Epidermal melanocyte (primary cell): ENCODE data around the gene LLGL2.

Experiments used
- DNase-seq: peaks from one replicate; pipeline ENCODE4 v3.0.0; 2011; ENCODE audit warnings: low spot score; ENCODE audit not compliant: insufficient read length

The LLGL2 gene

GRCh38 chr17:75492555-75493168 is 32.8 kb upstream of the LLGL2 start:
- no peak for DNase-seq

DNA sequence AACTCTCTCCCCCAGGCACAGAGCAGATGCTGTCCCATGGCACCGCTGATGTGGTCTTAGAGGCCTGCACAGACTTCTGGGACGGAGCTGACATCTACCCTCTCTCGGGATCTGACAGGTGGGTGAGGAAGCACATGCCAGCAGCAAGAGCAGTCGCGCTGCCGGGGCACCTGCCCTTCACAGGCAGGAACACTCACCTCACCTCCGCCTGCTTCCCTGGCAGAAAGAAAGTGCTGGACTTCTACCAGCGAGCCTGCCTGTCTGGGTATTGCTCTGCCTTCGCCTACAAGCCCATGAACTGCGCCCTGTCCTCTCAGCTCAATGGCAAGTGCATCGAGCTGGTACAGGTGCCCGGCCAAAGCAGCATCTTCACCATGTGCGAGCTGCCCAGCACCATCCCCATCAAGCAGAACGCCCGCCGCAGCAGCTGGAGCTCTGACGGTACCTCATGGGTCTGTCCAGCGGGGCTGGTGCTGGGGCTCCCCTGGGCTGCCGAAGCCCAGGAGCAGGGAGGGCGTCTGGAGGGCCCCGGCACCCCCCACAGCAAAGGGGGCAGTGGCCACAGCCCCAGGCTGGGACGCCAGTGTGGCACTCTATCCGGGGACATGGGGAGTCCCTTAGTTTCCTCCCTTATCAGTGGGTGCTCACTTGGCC is 31.9 kb upstream of the LLGL2 start:
- DNase-seq, result no peak

GRCh38 chr17:75494326-75494877 is 31.1 kb upstream of the LLGL2 start:
- DNase-seq, result no peak

- DNase-seq, result no peak
These were observed 29.5 kb upstream of the LLGL2 start for GRCh38 chr17:75496005-75496404.

GRCh38 chr17:75498039-75498725 is 27.3 kb upstream of the LLGL2 start:
- no peak for DNase-seq

DNA sequence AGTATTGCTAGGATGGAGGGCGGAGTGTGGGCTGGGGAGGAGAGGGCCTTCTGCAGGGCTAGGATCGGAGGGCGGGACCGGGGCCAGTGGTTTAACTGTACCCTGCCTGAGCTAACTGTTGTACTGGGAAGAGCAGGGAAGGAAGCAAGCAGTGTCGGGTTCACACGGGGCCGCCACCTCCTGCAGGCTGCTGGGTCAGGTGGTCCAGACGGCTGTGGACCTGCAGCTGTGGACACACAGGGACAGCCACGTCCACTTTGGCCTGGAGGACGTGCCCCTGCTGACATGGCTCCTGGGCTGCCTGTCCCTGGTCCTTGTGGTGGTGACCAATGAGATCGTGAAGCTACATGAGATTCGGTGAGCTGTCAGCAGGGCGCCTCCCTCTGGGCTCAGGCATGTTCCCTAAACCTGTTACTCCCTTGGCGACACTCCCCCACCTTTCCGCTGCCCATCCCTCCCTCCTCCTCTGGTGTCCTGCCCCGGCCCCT is 26.7 kb upstream of the LLGL2 start:
- no peak for DNase-seq

- DNase-seq, result no peak
These were observed 26.0 kb upstream of the LLGL2 start for GRCh38 chr17:75499313-75500022.

GRCh38 chr17:75500419-75501216 is 24.9 kb upstream of the LLGL2 start:
- no peak for DNase-seq

DNA sequence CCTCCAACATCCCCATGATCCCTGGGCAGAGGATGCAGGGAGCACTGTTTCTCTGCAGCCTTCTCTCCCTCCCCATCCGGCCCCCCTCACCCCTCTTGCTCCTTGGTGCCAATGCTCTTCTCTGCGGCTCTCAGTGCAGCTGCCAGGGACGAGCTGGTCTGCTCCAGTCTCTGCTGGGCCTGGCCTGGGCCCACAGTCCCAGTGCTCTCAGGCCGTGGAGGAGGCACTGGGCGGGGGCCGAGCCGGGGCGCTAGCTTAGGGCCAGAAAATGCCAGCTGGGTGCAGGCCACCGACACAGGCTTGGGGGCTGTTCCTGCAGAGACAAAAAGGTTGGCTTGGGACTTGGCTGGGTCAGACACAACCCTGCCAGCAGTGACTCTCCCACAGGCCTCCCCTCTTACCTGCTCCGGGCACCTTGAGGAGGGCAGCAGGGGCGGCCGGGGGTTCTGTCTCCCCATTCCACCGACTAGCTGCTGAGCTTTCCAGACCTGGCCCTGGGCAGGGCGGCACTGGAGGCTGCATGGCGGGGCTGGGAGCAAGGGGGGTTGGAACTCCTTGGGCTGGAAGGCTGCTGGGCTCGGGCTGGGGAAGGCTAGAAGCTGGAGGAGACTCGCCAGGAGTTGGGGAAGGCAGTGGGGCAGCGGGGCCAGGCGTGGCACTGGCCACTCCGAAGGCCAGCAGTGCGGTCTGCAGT is 24.0 kb upstream of the LLGL2 start:
- no peak for DNase-seq

DNA sequence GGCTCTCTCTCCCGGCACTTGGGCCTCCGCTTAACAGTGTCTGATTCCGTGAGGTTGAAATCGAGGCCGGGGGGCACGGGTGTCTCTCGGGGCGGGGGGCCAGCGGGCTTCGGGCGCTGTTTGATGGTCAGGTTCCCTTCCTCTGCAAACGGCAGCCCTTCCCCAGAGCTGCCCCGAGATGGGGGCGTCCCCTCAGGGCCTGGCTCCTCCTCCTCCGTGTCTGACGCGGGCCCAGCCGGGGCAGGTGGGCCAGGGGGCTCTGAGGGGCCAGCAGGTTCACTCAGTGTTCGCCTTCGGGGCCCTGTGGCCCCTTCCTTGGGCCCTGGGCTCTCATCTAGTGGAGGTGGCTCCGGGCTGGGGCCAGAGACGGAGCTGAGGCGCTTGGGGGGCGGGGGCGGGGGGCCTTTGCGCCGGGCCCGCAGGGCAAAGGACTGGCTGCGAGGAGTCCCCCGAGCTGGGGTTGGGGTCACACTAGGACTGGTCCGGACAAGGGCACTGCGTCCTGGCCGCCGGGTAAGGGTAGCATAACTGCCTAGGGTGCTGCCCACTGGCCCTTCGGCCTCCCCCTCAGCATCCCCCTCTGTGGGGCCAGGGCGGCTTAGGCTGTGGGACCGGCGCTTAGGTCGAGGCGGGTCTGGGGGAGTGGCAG is 23.3 kb upstream of the LLGL2 start:
- DNase-seq, result no peak

GRCh38 chr17:75502721-75503329 is 22.7 kb upstream of the LLGL2 start:
- no peak for DNase-seq

DNA sequence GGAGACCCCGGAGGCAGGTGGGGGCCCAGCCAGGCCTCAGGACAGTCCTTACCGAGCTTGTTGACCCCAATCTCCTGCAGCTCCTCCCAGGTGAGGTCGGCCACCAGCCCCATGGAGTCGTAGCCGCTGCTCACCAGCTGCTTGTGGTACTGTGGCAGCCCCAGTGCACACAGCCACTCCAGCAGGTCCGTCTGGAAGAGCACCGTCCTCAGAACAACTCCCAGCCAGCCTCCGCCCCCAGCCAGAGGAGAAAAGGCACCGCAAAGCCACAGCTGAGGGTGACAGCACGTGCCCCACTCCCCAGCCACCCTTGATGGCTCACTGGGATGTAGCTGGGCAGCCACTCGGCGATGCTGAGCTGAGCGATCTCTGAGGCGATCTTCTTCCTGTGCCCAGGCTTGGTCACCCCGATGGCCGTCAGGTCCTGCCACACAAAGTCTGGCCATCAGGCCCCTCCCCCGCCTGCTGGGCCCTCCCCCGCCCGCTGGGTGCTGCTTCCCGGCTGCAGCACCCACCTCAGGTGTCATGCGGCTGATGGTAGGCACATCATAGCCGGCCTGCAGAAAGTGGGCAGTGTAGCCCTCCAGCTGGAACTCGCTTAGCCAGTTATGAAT is 22.1 kb upstream of the LLGL2 start:
- DNase-seq, result no peak

DNA sequence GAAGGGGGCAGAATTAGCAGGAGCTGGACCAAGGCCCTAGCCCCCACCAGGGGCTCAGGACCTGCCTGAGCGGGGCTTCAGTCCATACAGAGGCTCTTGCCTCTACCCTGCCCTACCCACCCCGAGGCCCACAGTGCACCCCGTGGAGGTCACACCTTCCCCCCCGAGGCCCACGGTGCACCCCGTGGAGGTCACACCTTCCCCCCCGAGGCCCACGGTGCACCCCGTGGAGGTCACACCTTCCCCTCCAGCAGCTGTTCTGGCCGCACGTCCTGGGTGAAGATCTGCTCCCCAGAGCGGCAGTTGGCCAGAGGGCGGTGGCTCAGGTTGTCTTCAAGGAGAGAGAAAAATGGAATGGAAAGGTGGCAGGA is 21.5 kb upstream of the LLGL2 start:
- DNase-seq, result no peak

DNA sequence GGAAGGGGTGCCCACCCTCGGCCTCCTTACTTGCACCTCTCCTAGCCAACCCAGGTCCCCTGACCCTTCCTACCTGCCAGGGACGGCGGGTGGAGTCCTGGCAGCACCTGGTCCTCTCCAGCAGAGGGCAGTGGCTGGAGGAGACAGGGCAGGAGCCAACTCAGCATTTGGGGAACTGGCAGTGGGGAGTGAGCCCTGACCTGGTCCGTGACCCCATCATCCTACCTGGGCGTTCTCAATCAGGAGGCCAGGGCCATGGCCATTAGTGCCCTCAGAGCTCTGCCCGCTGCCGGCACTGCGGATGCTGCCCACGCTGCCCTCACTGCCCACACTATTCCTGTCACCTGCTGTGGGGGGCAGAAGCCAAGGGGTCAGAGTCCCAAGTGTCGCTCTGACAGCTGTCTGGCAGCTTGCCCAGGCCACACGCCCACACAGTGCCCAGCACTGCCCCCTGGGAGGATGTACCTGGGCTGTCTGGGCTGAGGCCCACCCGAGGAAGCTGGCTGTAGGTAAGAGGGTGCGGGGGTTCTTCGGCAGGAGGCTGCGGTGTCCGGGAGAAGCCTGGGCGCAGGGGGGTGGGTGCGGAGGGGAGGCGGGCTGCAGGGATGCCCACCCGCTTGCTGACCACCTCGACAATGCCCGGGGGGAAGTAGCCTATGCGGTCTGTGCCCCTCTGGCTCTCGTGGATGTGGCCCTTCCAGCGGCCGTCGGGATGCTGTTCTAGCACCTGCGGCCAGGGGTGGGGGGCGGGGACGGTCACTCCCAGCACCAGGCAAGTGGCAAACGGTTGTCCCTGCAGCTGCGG is 20.9 kb upstream of the LLGL2 start:
- no peak for DNase-seq

DNA sequence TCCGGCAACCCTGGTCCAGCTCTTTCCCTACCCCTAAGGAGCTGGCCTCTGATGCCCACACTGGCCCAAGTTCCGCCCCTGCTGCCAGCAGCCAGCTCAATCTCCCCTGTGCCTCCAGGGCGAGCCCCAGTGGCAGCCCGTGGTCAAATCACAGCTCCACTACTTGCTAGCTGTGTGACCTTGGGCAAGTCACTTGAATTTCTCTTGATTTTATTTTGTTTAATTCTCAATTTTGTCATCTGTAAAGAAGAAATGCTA is 20.4 kb upstream of the LLGL2 start:
- no peak for DNase-seq

DNA sequence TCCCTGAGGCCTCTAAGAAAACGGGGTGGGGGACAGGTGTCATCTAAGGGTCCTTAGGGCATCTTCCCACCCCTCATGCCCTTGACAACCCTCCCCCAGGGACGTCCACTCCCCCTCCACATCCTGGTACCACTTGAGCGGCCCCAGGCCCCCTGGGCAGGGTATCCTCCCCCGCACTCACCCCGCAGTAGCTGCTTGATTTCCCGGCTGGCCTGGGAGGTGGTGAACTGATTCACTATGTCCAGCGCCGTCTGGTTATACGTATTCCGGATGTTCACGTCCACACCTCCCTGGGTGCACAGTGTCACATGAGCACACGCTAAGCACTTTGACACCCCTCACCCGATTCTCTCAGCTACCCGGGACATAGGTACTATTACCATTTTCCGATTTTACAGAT is 19.9 kb upstream of the LLGL2 start:
- no peak for DNase-seq

- DNase-seq, result no peak
These were observed 19.4 kb upstream of the LLGL2 start for GRCh38 chr17:75506134-75506533.

- no peak for DNase-seq
These were observed 18.6 kb upstream of the LLGL2 start for GRCh38 chr17:75506888-75507287.
